IPS-15b (cell line): ENCODE measurements around the gene TSPAN33.
"Not testable (repeated sequence)": the region's sequence is repeated elsewhere in the genome, so short reads cannot be mapped to it uniquely, and the experiment has no call there.

ENCODE experiments used
- H3K27me3 ChIP-seq: one replicate; pipeline ENCODE4 v1.6.1; 2013; ENCODE audit warnings: low read length; ENCODE audit not compliant: control insufficient read depth, insufficient read depth
- H3K36me3 ChIP-seq: one replicate; pipeline ENCODE4 v1.6.1; 2013; ENCODE audit warnings: low read length; ENCODE audit not compliant: control insufficient read depth, insufficient read depth
- H3K4me1 ChIP-seq: one replicate; pipeline ENCODE4 v1.6.1; 2013; ENCODE audit warnings: mild to moderate bottlenecking, low read length; ENCODE audit not compliant: control insufficient read depth, insufficient read depth
- H3K4me3 ChIP-seq: one replicate; pipeline ENCODE4 v1.5.1; 2013; ENCODE audit warnings: low read depth, low read length
- H3K9ac ChIP-seq: one replicate; pipeline ENCODE4 v1.6.1; 2013; ENCODE audit warnings: low read depth, mild to moderate bottlenecking, low read length
- H3K9me3 ChIP-seq: one replicate; pipeline ENCODE4 v1.6.1; 2013; ENCODE audit warnings: mild to moderate bottlenecking, low read length; ENCODE audit not compliant: control insufficient read depth, insufficient read depth

The TSPAN33 gene

GRCh38 chr7:129118976-129119375 is 25.5 kb upstream of the TSPAN33 start:
- Histone ChIP-seq H3K4me3 (no peak overlapping the region), H3K9me3 (peaks cover 11% of the 10 kb centered on the region), H3K4me1 (no peaks in the 10 kb centered on the region), H3K9ac (no peak overlapping the region), H3K36me3 (no peaks in the 10 kb centered on the region), H3K27me3 (no peaks in the 10 kb centered on the region)

GRCh38 chr7:129121501-129122077 is 22.9 kb upstream of the TSPAN33 start:
- not testable (repeated sequence) for H3K9ac ChIP-seq

GRCh38 chr7:129122078-129122750 is 22.3 kb upstream of the TSPAN33 start:
- Histone ChIP-seq H3K4me3 (no peak overlapping the region), H3K9ac (no peak overlapping the region)

More at GRCh38 chr7:129121501-129122077, 22.9 kb upstream of the TSPAN33 start:
- not testable (repeated sequence) for H3K4me1 ChIP-seq, H3K27me3 ChIP-seq, H3K36me3 ChIP-seq, H3K4me3 ChIP-seq
- peaks cover 11% of the 10 kb centered on the region for H3K9me3 ChIP-seq

DNA sequence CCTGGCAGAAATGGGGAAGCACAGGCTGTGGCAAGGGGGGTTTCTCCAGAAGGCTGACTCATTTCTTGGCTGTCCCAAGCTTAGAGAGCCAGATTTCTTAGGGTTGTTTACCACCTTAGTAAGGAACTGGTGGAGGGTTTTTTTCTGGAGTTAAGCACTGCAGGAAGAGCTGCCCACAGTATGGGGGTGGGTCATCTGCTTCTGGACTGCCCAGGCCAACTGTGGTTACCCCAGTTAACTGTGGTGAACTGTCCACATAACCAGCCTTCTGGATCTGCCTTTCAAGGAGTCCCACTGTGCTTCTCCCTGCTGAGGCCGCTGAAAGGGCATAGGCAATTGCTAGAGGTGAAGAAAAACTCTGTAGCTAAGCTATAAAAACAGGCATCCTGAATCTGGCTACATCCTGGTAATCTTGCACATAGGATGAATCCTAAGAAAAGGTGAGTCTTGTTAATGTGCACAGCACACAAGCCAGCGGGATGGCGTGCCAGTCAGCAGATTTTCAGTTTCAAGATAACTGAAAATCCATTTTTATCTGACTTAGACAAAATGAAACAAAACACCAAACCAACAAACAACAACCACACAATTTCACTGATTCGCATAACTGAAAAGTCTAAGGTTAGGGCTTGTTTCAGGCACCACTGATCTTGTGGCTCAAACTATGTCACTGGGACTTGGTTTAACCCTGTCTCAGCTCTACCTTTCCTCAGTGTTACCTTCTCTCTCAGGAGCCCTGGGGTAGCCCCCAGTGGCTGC is 21.6 kb upstream of the TSPAN33 start:
- Histone ChIP-seq H3K9ac (no peak overlapping the region), H3K9me3 (peaks cover 11% of the 10 kb centered on the region), H3K27me3 (peaks cover 11% of the 10 kb centered on the region), H3K4me1 (no peaks in the 10 kb centered on the region), H3K4me3 (no peak overlapping the region), H3K36me3 (no peaks in the 10 kb centered on the region)

More at GRCh38 chr7:129122078-129122750, 22.3 kb upstream of the TSPAN33 start:
- Histone ChIP-seq H3K4me1 (no peaks in the 10 kb centered on the region), H3K9me3 (peaks cover 11% of the 10 kb centered on the region), H3K27me3 (peaks cover 11% of the 10 kb centered on the region), H3K36me3 (no peaks in the 10 kb centered on the region)

- Histone ChIP-seq H3K4me3 (no peak overlapping the region), H3K4me1 (no peaks in the 10 kb centered on the region), H3K9ac (no peak overlapping the region), H3K36me3 (no peaks in the 10 kb centered on the region), H3K9me3 (peaks cover 11% of the 10 kb centered on the region), H3K27me3 (peaks cover 11% of the 10 kb centered on the region)
These were observed 21.0 kb upstream of the TSPAN33 start for GRCh38 chr7:129123510-129123857.

GRCh38 chr7:129126314-129126713 is 18.2 kb upstream of the TSPAN33 start:
- Histone ChIP-seq H3K9me3 (peaks cover 4% of the 10 kb centered on the region), H3K9ac (no peak overlapping the region), H3K4me1 (no peaks in the 10 kb centered on the region), H3K4me3 (no peak overlapping the region), H3K27me3 (peaks cover 11% of the 10 kb centered on the region), H3K36me3 (no peaks in the 10 kb centered on the region)

DNA sequence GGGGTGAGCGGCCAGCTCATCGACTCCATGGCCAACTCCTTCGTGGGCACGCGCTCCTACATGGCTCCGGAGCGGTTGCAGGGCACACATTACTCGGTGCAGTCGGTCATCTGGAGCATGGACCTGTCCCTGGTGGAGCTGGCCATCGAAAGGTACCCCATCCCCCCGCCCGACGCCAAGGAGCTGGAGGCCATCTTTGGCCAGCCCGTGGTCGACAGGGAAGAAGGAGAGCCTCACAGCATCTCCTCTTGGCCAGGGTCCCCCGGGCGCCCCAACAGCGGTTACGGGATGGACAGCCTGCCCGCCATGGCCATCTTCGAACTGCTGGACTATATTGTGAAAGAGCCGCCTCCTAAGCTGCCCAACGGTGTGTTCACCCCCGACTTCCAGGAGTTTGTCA is 17.4 kb upstream of the TSPAN33 start:
- H3K4me1 ChIP-seq: no peaks in the 10 kb centered on the region
- no peaks in the 10 kb centered on the region for H3K9me3 ChIP-seq
- peaks cover 11% of the 10 kb centered on the region for H3K27me3 ChIP-seq
- H3K9ac ChIP-seq: no peak overlapping the region
- no peak overlapping the region for H3K4me3 ChIP-seq
- H3K36me3 ChIP-seq: no peaks in the 10 kb centered on the region

- Histone ChIP-seq H3K4me1 (no peaks in the 10 kb centered on the region), H3K36me3 (no peaks in the 10 kb centered on the region), H3K4me3 (no peak overlapping the region), H3K9me3 (no peaks in the 10 kb centered on the region), H3K9ac (no peak overlapping the region), H3K27me3 (peaks cover 11% of the 10 kb centered on the region)
These were observed 16.9 kb upstream of the TSPAN33 start for GRCh38 chr7:129127601-129128000.

DNA sequence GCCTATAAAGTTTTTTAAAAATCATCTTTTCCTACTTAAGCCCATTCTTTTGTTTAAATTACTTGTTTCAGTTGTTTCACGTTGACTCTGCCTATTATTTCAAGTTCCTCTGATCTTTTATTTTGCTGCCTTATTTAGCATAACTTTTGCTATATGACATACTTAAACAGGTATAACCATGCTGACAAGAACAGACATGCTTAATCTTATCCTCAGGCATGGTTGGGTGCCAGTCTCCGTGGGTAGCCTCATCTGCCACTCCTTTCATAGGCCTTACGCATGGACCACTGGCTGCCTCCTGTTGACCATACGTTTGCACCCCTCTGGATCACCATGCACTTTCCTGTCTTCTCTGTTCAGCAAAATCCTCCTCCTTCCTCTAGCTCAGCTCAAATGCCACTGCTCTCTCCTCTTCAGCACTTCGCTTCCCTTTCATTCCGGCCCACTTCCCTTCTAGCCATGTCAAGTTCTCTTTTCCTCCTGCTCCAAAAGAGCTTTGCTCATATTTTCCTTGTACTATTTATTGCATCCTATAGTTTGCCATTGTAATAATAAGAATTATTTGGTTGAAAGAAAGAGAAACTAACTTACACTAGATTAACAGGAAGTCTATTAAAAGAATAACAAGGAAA is 10.0 kb upstream of the TSPAN33 start:
- Histone ChIP-seq H3K27me3 (no peaks in the 10 kb centered on the region), H3K4me1 (no peaks in the 10 kb centered on the region), H3K36me3 (no peaks in the 10 kb centered on the region), H3K9ac (no peak overlapping the region), H3K9me3 (no peaks in the 10 kb centered on the region), H3K4me3 (no peak overlapping the region)

DNA sequence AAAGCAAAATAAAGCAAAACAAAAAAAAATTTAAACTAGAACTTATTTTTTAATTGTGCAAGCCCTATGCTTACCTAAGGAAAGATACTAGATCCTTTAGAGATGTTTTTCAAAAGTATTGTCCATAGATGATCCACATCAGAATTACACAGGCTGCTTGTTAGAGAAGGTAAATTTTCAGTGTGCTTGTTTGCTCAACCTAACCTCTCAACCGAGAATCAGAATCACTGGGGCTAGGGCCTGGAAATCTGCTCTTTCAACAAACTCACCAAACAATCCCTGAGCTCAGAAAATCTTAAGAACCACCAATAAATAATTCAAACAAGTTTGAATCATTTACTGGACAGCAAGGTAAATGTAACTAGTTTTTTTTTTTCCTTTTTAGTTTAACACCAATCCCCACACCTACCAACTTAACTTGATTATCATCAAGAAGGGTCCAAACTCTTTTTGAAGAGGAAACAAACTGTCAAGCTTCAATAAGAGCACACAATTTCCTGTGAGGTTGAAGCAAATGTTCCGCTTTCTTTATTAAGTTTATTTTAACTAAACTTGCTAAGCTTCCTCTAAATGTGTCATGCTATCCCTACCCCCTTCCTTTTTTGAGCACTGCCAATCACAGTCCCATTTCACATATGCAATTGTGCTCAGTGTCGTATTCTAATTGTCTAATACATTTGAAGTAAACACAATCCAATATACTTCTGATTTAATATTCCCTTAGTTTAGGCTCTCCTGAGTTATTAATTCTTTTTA is 7.4 kb upstream of the TSPAN33 start:
- H3K4me1 ChIP-seq: no peaks in the 10 kb centered on the region

GRCh38 chr7:129143724-129144094 is 798 bp upstream of the TSPAN33 start:
- peak overlapping the region; percentile 86 for H3K4me3 ChIP-seq
- no peaks in the 10 kb centered on the region for H3K36me3 ChIP-seq
- no peak overlapping the region for H3K9ac ChIP-seq
- H3K27me3 ChIP-seq: peaks cover 31% of the 10 kb centered on the region
- no peaks in the 10 kb centered on the region for H3K9me3 ChIP-seq
- H3K4me1 ChIP-seq: no peaks in the 10 kb centered on the region

More for the DNA sequence above, 7.4 kb upstream of the TSPAN33 start:
- H3K9ac ChIP-seq: no peak overlapping the region
- peaks cover 2% of the 10 kb centered on the region for H3K27me3 ChIP-seq
- no peaks in the 10 kb centered on the region for H3K9me3 ChIP-seq
- no peak overlapping the region for H3K4me3 ChIP-seq
- H3K36me3 ChIP-seq: no peaks in the 10 kb centered on the region
